Body of pancreas (tissue), 4 donors: ENCODE results near the gene C19orf73. TPM values are rescaled to one million over a fixed set of nuclear protein-coding genes. Genes with fewer than 3 reads are reported as not detected.

Experiments
- ATAC-seq: fragments of 150-250 bp; one replicate; pipeline ENCODE4 v1.9.1; 2016
- DNase-seq, 4 donors: peaks; one replicate each; pipeline ENCODE4 v3.0.0-alpha.2; 2019
- H3K27ac ChIP-seq, 4 donors: fragments of 200-600 bp; sonication (generic); 1 replicate in 3 of 4; 2 replicates in 1 of 4; pipeline versions ENCODE4 v1.5.1 to v1.6.1; 2016 to 2019; ENCODE audit warnings: mild to moderate bottlenecking in 1 of 4, mixed read lengths in 1 of 4, moderate library complexity in 1 of 4
- H3K27me3 ChIP-seq, 2 donors: fragments of 200-600 bp; sonication (generic); one replicate each; pipeline ENCODE4 v1.6.0; 2016; ENCODE audit warnings: mild to moderate bottlenecking in 1 of 2
- H3K36me3 ChIP-seq, 2 donors: fragments of 200-600 bp; sonication (generic); replicated peaks in 1 of 2; 2 replicates each; pipeline ENCODE4 v1.5.1; 2016; ENCODE audit warnings: low read depth in 2 of 2; ENCODE audit not compliant: insufficient read depth in 1 of 2
- H3K4me1 ChIP-seq: fragments of 200-600 bp; sonication (generic); one replicate; pipeline ENCODE4 v1.6.0; 2016
- H3K4me3 ChIP-seq, 2 donors: fragments of 200-600 bp; sonication (generic); 1 replicate in 1 of 2; 2 replicates in 1 of 2; pipeline ENCODE4 v1.5.1; 2016 to 2019
- H3K9me3 ChIP-seq, 3 donors: fragments of 200-600 bp; sonication (generic); 1 replicate in 2 of 3; 2 replicates in 1 of 3; pipeline ENCODE4 v1.5.1; 2016
- CTCF ChIP-seq, 7 experiments: fragments of 450-650 bp in 4 of 7; fragments of 200-600 bp in 3 of 7; sonication (generic) in 3 of 7; IDR thresholded peaks; one replicate each; pipeline ENCODE4 v1.5.1; 2016 to 2019; ENCODE audit warnings: antibody characterized with exemption in 7 of 7
- POLR2A ChIP-seq, 3 donors: fragments of 450-650 bp; IDR thresholded peaks; one replicate each; pipeline ENCODE4 v1.6.1; 2016; ENCODE audit warnings: antibody characterized with exemption in 3 of 3, mild to moderate bottlenecking in 2 of 3
- WGBS, 2 donors: methylation state at CpG; one replicate each; pipeline ENCODE4 v1.1.5; 2017; 5-methylcytosine and 5-hydroxymethylcytosine counted together
- intact Hi-C: fragments of 100-400 bp; cut with DNase I; formaldehyde crosslinking; loops from one replicate; pipeline ENCODE4 v1.15.1; 2023
- total RNA-seq, 2 donors: library from RNA; depleted of rRNA; stranded (reverse); fragments of >200 nt; gene quantifications; one replicate each; pipeline ENCODE4 v1.1.0, GENCODE V29; 2016

C19orf73 gene
- total RNA-seq, 2 donors from 2014 or later, result 2.3 TPM; not detected in 1

GRCh38 chr19:49155820-49156346 lies 36.9 kb upstream of the C19orf73 start:
- Histone ChIP-seq H3K27me3 (no peaks in the 10 kb centered on the region), H3K27ac (no peak overlapping the region), H3K4me1 (peaks cover 33% of the 10 kb centered on the region), H3K36me3 (no peaks in the 10 kb centered on the region), H3K4me3 (no peak overlapping the region), H3K9me3 (no peaks in the 10 kb centered on the region)
- 72 to 78% methylated on average over 4 of the region's 4 CpGs for WGBS, 2 donors
- TF ChIP-seq POLR2A (IDR thresholded peaks at IDR 0.05), result no peak
- TF ChIP-seq CTCF (IDR thresholded peaks at IDR 0.05), result no peak
- DNase-seq (no peak), ATAC-seq (no peak)
- intact Hi-C loops, result no loop called here

- no peak for ATAC-seq
- Histone ChIP-seq H3K4me3 (no peak within 1 kb of the TSS), H3K27ac (no peak within 1 kb of the TSS), H3K9me3 (no peaks in the 10 kb centered on the region), H3K27me3 (no peaks in the 10 kb centered on the region), H3K36me3 (no peaks in the 10 kb centered on the region), H3K4me1 (peaks cover 37% of the 10 kb centered on the region)
- intact Hi-C loops, result no loop called here
- peak in 1 of 4 donors; percentile 14 for DNase-seq
- WGBS, 2 donors, result 72 to 78% methylated on average over 13 to 19 of the region's 19 CpGs
- TF ChIP-seq CTCF (IDR thresholded peaks at IDR 0.05) (no peak), POLR2A (IDR thresholded peaks at IDR 0.05) (no peak)
These were observed 36.3 kb upstream of the C19orf73 start, which contains the start of gene HRC for GRCh38 chr19:49155005-49155819. HRC (minus strand) TSS chr19:49155396; CDS start chr19:49155237, 159 bp downstream.

DNA sequence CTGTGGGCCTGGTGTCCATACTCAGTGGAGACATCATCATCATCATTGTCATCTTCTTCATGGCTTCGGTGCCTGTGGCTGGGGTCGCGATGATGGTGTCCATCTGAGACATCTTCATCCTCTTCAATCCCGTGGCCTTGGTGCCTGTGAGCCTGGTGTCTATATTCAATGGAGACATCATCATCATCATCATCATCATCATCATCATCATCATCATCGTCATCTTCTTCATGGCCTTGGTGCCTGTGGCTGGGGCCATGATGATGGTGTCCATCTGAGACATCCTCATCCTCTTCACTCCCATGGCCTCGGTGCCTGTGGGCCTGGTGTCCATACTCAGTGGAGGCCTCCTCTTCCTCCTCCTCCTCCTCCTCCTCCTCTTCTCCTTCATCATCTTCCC lies 35.3 kb upstream of the C19orf73 start:
- no peak overlapping the region for H3K4me3 ChIP-seq
- no peaks in the 10 kb centered on the region for H3K27me3 ChIP-seq
- H3K4me1 ChIP-seq, result peaks cover 37% of the 10 kb centered on the region
- no peak overlapping the region for H3K27ac ChIP-seq
- no peak for TF ChIP-seq POLR2A (IDR thresholded peaks at IDR 0.05)
- intact Hi-C loops, result no loop called here
- H3K36me3 ChIP-seq, result no peaks in the 10 kb centered on the region
- DNase-seq (no peak), ATAC-seq (no peak)
- 82 to 91% methylated on average over 6 of the region's 6 CpGs for WGBS, 2 donors
- H3K9me3 ChIP-seq, result no peaks in the 10 kb centered on the region

DNA sequence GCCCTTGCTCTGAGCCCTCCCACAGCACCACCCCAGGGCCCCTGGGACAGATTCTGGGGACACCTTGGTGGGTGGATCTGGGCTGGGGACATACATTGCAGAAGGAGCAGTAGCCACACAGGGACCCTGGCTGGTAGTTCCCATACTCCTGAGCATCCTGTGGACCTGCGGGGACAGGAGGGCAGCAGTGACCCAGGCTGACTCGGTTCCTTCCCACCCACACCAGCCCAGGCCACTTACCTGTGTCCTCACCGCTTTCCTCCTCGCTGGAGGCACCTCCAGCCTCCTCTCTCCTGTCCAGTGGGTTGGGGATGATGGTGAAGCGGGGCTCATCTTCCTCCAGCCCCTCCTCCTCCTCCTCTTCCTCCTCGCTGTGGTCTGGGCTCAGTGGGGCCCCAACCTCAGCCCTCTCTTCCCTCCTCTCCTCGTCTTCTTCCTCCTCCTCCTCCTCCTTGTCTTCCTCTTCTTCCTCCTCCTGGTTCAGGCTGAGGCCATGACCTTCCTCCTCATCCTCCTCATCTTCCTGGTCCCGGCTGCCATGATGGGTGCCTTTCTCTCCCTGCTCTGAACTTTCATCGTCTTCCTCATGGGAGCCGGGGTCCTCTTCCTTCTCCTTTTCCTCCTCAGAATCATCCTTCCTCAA lies 34.3 kb upstream of the C19orf73 start:
- intact Hi-C loops, result no loop called here
- Histone ChIP-seq H3K36me3 (no peaks in the 10 kb centered on the region), H3K9me3 (no peaks in the 10 kb centered on the region), H3K4me3 (no peak overlapping the region), H3K4me1 (peaks cover 40% of the 10 kb centered on the region), H3K27me3 (no peaks in the 10 kb centered on the region), H3K27ac (no peak overlapping the region)
- WGBS, 2 donors, result 73 to 93% methylated on average over 10 of the region's 10 CpGs
- no peak for ATAC-seq
- peak in 1 of 4 donors; percentile 15 for DNase-seq
- TF ChIP-seq POLR2A (IDR thresholded peaks at IDR 0.05) (no peak), CTCF (IDR thresholded peaks at IDR 0.05) (no peak)

- no peak for TF ChIP-seq CTCF (IDR thresholded peaks at IDR 0.05)
- TF ChIP-seq POLR2A (IDR thresholded peaks at IDR 0.05), result no peak
- 29 to 69% methylated on average over 3 to 10 of the region's 10 CpGs for WGBS, 2 donors
- no peak overlapping the region for H3K4me3 ChIP-seq
- ATAC-seq (no peak), DNase-seq (no peak)
- H3K4me1 ChIP-seq, result peaks cover 33% of the 10 kb centered on the region
- intact Hi-C loops, result no loop called here
- peak overlapping the region in 2 of 4 donors; percentile 84 to 85 for H3K27ac ChIP-seq
- H3K27me3 ChIP-seq, result no peaks in the 10 kb centered on the region
- no peaks in the 10 kb centered on the region for H3K9me3 ChIP-seq
- no peaks in the 10 kb centered on the region for H3K36me3 ChIP-seq
These were observed 33.2 kb upstream of the C19orf73 start for GRCh38 chr19:49152119-49152550.
